Measurements from ENCODE around the gene AFF3. TPM values are rescaled to one million over a fixed set of nuclear protein-coding genes. Genes with fewer than 3 reads are reported as not detected.

Gene AFF3
- total RNA-seq, 1 experiment from 2014 or later, result 0.22 TPM

DNA sequence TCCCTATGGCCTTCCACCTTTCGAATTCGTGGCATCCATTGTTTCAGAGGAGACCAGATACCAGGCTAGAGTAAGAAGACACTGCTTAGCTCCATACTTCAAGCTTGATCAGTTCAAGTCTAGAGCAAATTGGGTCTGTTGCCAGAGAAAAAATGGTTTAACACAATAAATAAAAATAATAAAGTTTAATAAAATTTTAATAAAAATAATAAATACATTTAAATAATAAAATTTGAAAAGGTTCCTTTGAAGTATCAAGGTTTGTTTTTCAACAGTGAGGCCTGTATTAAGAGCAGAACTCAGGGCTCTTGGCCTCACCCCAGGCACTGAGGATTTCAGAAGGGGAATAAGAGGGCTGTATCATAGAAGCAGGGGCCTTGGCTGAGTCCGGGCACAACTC lies 547.0 kb downstream of the AFF3 start:
- Histone ChIP-seq H3T11ph (ENCODE audit: low read length) (no peak overlapping the region), H2BK120ac (ENCODE audit: low read depth, low read length, poor library complexity, severe bottlenecking) (no peak overlapping the region), H4K8ac (replicated peaks; ENCODE audit: insufficient read length, low read depth, low read length) (no peak overlapping the region), H2AFZ (ENCODE audit: low read length) (no peak overlapping the region), H2BK5ac (ENCODE audit: insufficient read length, low read length) (no peak overlapping the region), H3K56ac (ENCODE audit: insufficient read length, low read depth, low read length) (no peak overlapping the region), H3K18ac (ENCODE audit: insufficient read length, low read depth, low read length) (no peak overlapping the region), H3K27ac (ENCODE audit: insufficient read length, low read depth, low read length) (no peak overlapping the region), H2AK5ac (ENCODE audit: insufficient read length, low read length) (no peak overlapping the region), H4K5ac (ENCODE audit: insufficient read length, low read depth, low read length) (no peak overlapping the region), H3K4ac (ENCODE audit: low read depth, low read length) (no peak overlapping the region), H3K9ac (ENCODE audit: extremely low read depth, insufficient read length, low read length) (no peak overlapping the region), H2BK12ac (ENCODE audit: insufficient read length, low read depth, low read length) (no peak overlapping the region), H3K4me2 (ENCODE audit: insufficient read depth, insufficient read length, low read length) (no peak overlapping the region), H3K14ac (ENCODE audit: insufficient read depth, low read length) (no peak overlapping the region), H3K27me3 (ENCODE audit: insufficient read depth, low read length) (no peaks in the 10 kb centered on the region), H4K20me1 (ENCODE audit: control insufficient read depth, insufficient read depth, insufficient read length) (no peaks in the 10 kb centered on the region), H3K9me3 (ENCODE audit: control insufficient read depth, low read depth, low read length) (no peaks in the 10 kb centered on the region), H3K79me1 (ENCODE audit: insufficient read depth, low read depth, low read length, poor library complexity, severe bottlenecking) (no peaks in the 10 kb centered on the region), H4K91ac (ENCODE audit: insufficient read length, low read depth, low read length) (no peak overlapping the region), H3K23me2 (ENCODE audit: insufficient read length, low read depth, low read length, poor library complexity, severe bottlenecking) (no peaks in the 10 kb centered on the region), H3K79me2 (ENCODE audit: insufficient read depth, low read length) (no peaks in the 10 kb centered on the region), H3K23ac (ENCODE audit: insufficient read length, low read depth, low read length) (no peak overlapping the region), H2BK15ac (ENCODE audit: low read depth, low read length) (no peak overlapping the region), H2BK20ac (ENCODE audit: low read depth, low read length, poor library complexity, severe bottlenecking) (no peak overlapping the region), H3K4me1 (ENCODE audit: insufficient read depth, low read length) (no peaks in the 10 kb centered on the region)
- Mint-ChIP-seq H3K27ac (no peak overlapping the region), H3K4me1 (peaks cover 0 to 7% of the 10 kb centered on the region in 2 experiments; a peak in 1 of 4 replicates), H3K36me3 (ENCODE audit: insufficient read depth in 1 of 3, low read depth in 3 of 3) (no peaks in the 10 kb centered on the region), H3K4me3 (no peak overlapping the region), H3K27me3 (ENCODE audit: low read depth) (no peaks in the 10 kb centered on the region), H3K9me3 (no peaks in the 10 kb centered on the region)
- no peak for DNase-seq
- no CpG with 5 or more reads among the region's 3 CpGs for WGBS (ENCODE audit: extremely low coverage, insufficient read length, low lambda C conversion rate)
- TF ChIP-seq, protein P1, sequence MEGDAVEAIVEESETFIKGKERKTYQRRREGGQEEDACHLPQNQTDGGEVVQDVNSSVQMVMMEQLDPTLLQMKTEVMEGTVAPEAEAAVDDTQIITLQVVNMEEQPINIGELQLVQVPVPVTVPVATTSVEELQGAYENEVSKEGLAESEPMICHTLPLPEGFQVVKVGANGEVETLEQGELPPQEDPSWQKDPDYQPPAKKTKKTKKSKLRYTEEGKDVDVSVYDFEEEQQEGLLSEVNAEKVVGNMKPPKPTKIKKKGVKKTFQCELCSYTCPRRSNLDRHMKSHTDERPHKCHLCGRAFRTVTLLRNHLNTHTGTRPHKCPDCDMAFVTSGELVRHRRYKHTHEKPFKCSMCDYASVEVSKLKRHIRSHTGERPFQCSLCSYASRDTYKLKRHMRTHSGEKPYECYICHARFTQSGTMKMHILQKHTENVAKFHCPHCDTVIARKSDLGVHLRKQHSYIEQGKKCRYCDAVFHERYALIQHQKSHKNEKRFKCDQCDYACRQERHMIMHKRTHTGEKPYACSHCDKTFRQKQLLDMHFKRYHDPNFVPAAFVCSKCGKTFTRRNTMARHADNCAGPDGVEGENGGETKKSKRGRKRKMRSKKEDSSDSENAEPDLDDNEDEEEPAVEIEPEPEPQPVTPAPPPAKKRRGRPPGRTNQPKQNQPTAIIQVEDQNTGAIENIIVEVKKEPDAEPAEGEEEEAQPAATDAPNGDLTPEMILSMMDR (conservative IDR thresholded peaks at IDR 0.05), result no peak
